Activated T-cell treated with anti-CD3 and anti-CD28 coated beads for 4 hours (primary cell): ENCODE measurements around the gene LRRC2.

ENCODE experiments used
- DNase-seq: peaks from one replicate; pipeline ENCODE4 v3.0.0-alpha.2; 2020

Gene LRRC2

DNA sequence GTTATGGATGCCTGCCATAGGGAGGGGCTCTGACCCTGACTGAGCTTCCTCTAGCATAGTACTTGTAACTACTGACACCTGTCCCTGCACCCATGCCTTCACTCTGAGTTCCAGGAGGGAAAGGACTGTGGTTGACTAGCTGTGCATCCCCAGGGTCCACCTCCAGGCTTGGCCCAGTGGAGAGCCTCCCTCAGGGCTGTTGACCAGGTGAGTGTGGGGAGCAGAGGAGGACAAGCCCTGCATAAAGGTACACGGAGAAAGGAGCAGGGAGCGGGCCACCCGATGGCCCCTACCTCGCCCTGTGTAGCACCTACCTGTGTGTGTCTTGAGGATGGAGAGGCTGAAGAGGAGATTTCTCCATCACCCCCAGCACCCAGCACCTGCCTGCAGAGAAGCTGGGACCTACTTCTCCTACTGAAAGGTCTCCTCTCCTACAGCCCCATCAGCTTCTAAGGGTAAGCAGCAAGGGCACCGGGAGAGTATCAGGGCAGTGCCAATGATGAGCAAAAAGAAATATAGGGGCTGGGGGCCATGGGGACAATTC is 94.7 kb downstream of the LRRC2 start:
- no peak for DNase-seq

- DNase-seq, result no peak
These were observed 95.3 kb downstream of the LRRC2 start for GRCh38 chr3:46470831-46471230.

DNA sequence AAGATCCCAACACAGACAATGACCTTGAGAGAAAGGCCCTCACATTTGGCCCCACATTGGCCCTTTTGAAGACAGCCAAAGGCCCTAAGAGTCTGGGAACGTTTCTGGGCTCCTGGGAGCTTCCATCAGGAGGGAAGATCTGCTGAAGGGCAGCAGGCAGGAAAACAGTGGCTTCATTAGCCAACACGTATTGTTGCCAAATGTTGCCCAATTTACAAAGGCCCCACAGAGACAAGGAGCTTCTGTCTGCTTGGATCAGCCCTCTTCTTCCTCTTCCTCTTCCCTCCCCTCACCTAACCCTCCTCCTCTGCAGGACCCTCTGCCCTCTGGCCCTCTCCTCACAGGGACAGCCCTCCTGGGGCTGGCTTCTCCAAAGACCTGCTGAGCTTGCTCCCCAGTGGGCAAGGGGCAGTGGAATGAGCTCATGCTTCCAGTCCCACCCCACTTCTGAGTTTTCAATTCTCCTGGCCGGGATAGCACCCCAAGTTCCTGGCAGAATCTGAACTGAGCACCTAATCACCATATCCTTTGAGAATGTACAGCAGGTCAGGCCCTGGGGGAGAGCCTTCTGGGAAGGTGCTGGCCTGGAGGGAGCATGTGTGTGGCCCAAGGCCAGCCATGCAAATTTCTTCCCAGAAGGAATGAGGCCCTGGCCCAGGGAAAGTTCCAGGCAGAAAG is 96.3 kb downstream of the LRRC2 start:
- no peak for DNase-seq

DNA sequence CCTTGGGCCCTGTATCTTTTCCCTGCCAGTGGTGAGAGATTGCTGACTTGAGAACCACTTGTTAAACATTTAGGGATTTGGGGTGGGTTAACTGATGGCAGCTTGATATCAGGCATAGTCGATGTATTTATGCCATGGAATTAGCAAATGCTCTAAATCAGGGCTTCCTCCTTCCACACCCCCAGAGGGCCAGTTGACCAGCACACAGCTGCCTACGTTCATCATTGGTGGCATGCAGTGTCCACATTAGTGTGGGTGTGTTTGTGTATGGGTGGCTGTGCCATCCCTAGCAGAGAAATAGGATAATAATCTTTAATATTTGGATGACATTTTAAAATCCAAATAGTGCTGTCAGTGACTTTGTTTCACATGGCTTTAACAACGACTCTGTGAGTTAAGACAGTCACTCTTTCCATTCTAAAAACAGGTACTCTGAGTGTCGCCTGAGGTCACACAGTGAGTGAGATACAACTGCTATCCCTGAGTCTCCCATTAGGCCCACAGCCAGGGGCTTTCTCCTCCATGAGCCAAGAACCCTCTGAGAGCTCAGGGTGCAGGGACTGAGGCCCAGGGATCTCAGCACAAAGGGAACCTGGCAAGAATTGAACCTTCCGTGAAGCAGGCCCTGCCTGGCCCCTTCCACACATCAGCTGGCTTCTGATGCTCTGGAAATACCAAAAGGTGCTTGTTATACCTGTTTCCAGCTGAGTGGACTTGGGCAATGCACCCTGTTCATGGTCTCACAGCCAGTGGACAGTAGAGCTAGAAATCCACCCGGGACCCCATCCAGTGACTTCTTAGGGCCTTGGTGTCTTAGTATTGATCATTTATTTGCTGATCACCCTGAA is 97.1 kb downstream of the LRRC2 start:
- DNase-seq, result no peak

GRCh38 chr3:46467562-46467961 is 98.5 kb downstream of the LRRC2 start:
- no peak for DNase-seq

- DNase-seq, result no peak
These were observed 99.2 kb downstream of the LRRC2 start for GRCh38 chr3:46466871-46467403.

GRCh38 chr3:46466273-46466672 is 99.8 kb downstream of the LRRC2 start:
- no peak for DNase-seq
